Heart left ventricle (tissue), 16 donors: Measurements from ENCODE around the gene DPH2. TPM values are rescaled to one million over a fixed set of nuclear protein-coding genes. Genes with fewer than 3 reads are reported as not detected.

Experiments
- ATAC-seq, 4 donors: fragments of 200-7000 bp; cut with Tn5 transposase; one replicate each; pipeline ENCODE4 v1.9.1; 2020 to 2022; ENCODE audit warnings: moderate library complexity in 4 of 4, mild to moderate bottlenecking in 3 of 4, moderate number of reproducible peaks in 1 of 4
- DNase-seq, 5 donors: peaks; one replicate each; pipeline ENCODE4 v3.0.0-alpha.2; 2020
- H3K27ac ChIP-seq, 12 donors: fragments of 200-600 bp; sonication (generic) in 4 of 12; one replicate each; pipeline versions ENCODE4 v1.5.0 to v1.8.0; 2016 to 2022; ENCODE audit warnings: mild to moderate bottlenecking in 2 of 12
- H3K27me3 ChIP-seq, 9 donors: fragments of 200-600 bp; sonication (generic) in 2 of 9; one replicate each; pipeline versions ENCODE4 v1.5.1 to v1.8.0; 2016 to 2022; ENCODE audit warnings: mild to moderate bottlenecking in 3 of 9
- H3K36me3 ChIP-seq, 9 donors: fragments of 200-600 bp; sonication (generic) in 2 of 9; one replicate each; pipeline versions ENCODE4 v1.5.0 to v1.8.0; 2018 to 2022; ENCODE audit warnings: mild to moderate bottlenecking in 2 of 9
- H3K4me1 ChIP-seq, 12 donors: fragments of 200-600 bp; sonication (generic) in 4 of 12; one replicate each; pipeline versions ENCODE4 v1.5.0 to v1.8.0; 2016 to 2022; ENCODE audit warnings: mild to moderate bottlenecking in 3 of 12
- H3K4me3 ChIP-seq, 12 donors: fragments of 200-600 bp; sonication (generic) in 4 of 12; one replicate each; pipeline versions ENCODE4 v1.5.0 to v1.8.0; 2017 to 2022; ENCODE audit warnings: mild to moderate bottlenecking in 9 of 12, moderate library complexity in 4 of 12
- H3K9me3 ChIP-seq, 12 donors: fragments of 200-600 bp; sonication (generic) in 4 of 12; one replicate each; pipeline versions ENCODE4 v1.5.0 to v1.8.0; 2016 to 2022; ENCODE audit warnings: mild to moderate bottlenecking in 1 of 12
- CTCF ChIP-seq, 12 donors: fragments of 200-600 bp; sonication (generic) in 4 of 12; IDR thresholded peaks; one replicate each; pipeline versions ENCODE4 v1.5.0 to v1.8.0; 2018 to 2022; ENCODE audit warnings: antibody characterized with exemption in 12 of 12, mild to moderate bottlenecking in 5 of 12
- POLR2A ChIP-seq, 2 donors: fragments of 450-650 bp; IDR thresholded peaks; one replicate each; pipeline ENCODE4 v1.6.1; 2017; ENCODE audit warnings: antibody characterized with exemption in 2 of 2, mild to moderate bottlenecking in 2 of 2, moderate library complexity in 2 of 2
- WGBS, 4 donors: extraction: QIAGEN DNeasy Blood & Tissue Kit in 2 of 4; methylation state at CpG; one replicate each; pipeline versions ENCODE4 v1.1.5 to v1.1.7; 2013 to 2018; 5-methylcytosine and 5-hydroxymethylcytosine counted together
- intact Hi-C, 10 donors: fragments of 100-400 bp; cut with DNase I; formaldehyde crosslinking; loops; one replicate each; pipeline versions ENCODE4 v1.11.1 to v1.14.2; 2022
- polyA plus RNA-seq, 2 donors: library from polyadenylated mRNA; stranded (reverse); fragments of 200-250 nt; gene quantifications; one replicate each; pipeline ENCODE4 v1.2.3, GENCODE V29; 2013
- total RNA-seq, 9 donors: library from RNA; depleted of rRNA in 2 of 9; stranded (reverse); fragments of >200 nt in 2 of 9; fragmentation: NEBNext Ultra II Directional in 3 of 9; extraction: Animal tissue kit (Norgen Biotek cat#: 25700) in 3 of 9; gene quantifications; one replicate each; pipeline versions ENCODE4 v1.1.0 to v1.2.4, GENCODE V29; 2016 to 2023
- donor health status: ischemic (EF 13 %, LVEDD 7.1; RV severe dilation, severe dysfunction).
- donor health status: healthy with polysubstance abuse.
- donor health status: DM: no; HTN: yes; CAD: no.
- donor health status: DM: no; HTN: no; CAD: no.
- donor health status: ischemic (EF 25% LVEDD 6.9; RV normal size, moderate dysfunction).
- donor health status: ischemic (EF 25% LVEDD 5.7; RV mildly dilated, moderate dysfunction).
- donor health status: healthy.
- donor health status: DM: yes; HTN: yes; CAD: no.
- donor health status: ischemic (EF 35%, LVEDD 5.7; RV mildly dilated, moderate dysfunction).
- donor health status: nonischemic (EF 11% LVEDD 7.7; RV severe dilation, severe dysfunction).
- donor health status: DM: yes; HTN: yes; CAD: no.
- donor health status: PGD.
- donor health status: ischemic (EF 29% LVEDD 5.4; RV normal size, mild dysfunction).
- donor health status: nonischemic (EF 23%, LVEDD 6.1; RV moderate dilation, normal function).

The DPH2 gene
- total and polyA plus RNA-seq, 11 donors: 8.0 to 65.6 (median 14.7) TPM

DNA sequence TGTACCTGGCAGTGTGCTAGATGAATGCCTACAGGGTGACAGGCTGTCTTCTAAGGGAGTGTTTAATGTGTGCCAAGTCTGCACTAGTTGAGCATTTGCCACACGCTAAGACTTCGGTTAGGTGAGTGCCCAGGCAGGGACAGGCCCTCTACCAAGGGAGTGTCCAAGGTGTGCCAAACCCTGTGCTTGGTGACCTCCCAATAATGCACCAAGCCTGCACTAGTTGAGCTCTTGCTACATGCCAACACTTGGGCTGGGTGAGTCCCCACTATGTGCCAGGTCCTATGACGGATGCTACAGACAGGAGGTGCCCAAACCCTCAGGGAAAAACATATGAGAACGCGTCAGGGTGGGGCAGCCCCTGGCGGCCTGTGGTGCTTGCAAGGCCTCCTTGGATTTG, 50.7 kb downstream of the DPH2 start:
- H3K27ac ChIP-seq: no peak overlapping the region
- no peaks in the 10 kb centered on the region for H3K36me3 ChIP-seq
- intact Hi-C loops: no loop called here
- 78 to 85% (median 81%) methylated on average over 6 of the region's 6 CpGs for WGBS, 4 donors
- H3K9me3 ChIP-seq: no peaks in the 10 kb centered on the region
- H3K4me3 ChIP-seq: no peak overlapping the region
- DNase-seq (peak in 1 of 5 donors; percentile 9), ATAC-seq (no peak)
- H3K27me3 ChIP-seq: no peaks in the 10 kb centered on the region
- TF ChIP-seq CTCF (IDR thresholded peaks at IDR 0.05) (no peak), POLR2A (IDR thresholded peaks at IDR 0.05) (no peak)
- peaks cover 0 to 11% (median 0%) of the 10 kb centered on the region in 12 donors for H3K4me1 ChIP-seq

DNA sequence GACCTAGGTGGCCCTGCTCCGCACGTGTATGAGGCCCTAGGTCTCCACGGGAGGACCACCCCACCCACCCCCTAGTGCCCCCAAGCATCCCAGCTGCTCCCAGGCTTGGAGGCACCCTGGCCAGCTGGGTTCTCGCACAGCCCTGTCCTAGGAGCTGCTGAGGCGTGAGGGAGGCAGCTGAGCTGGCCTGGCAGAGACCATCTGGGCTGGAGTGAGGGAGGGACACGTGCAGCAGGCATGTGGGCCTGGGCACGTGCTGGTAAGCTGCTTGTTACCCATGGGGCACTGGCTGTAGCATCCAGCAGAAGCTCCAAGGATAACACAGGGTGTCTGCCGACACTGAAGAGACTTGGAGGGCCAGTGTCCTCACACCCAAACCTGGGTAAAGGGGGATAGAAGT, 51.3 kb downstream of the DPH2 start:
- no peaks in the 10 kb centered on the region for H3K36me3 ChIP-seq
- no peak overlapping the region for H3K27ac ChIP-seq
- DNase-seq (peak in 1 of 5 donors; percentile 18), ATAC-seq (no peak)
- H3K27me3 ChIP-seq: no peaks in the 10 kb centered on the region
- H3K4me3 ChIP-seq: no peak overlapping the region
- TF ChIP-seq POLR2A (IDR thresholded peaks at IDR 0.05): no peak
- TF ChIP-seq CTCF (IDR thresholded peaks at IDR 0.05): no peak
- WGBS, 4 donors: 62 to 91% (median 86%) methylated on average over 2 to 8 of the region's 8 CpGs
- intact Hi-C loops: no loop called here
- H3K9me3 ChIP-seq: no peaks in the 10 kb centered on the region
- H3K4me1 ChIP-seq: peaks cover 0 to 8% (median 0%) of the 10 kb centered on the region in 12 donors

GRCh38 chr1:44021581-44022321, 51.9 kb downstream of the DPH2 start:
- TF ChIP-seq POLR2A (IDR thresholded peaks at IDR 0.05) (no peak), CTCF (IDR thresholded peaks at IDR 0.05) (peak in 3 of 12 donors; percentile 27 to 32 (median 31))
- H3K9me3 ChIP-seq: no peaks in the 10 kb centered on the region
- H3K27ac ChIP-seq: peak overlapping the region in 5 of 12 donors; percentile 17 to 54 (median 38)
- DNase-seq (peak in 4 of 5 donors; percentile 36 to 50 (median 39)), ATAC-seq (peak; percentile 57 to 65 (median 62))
- no peaks in the 10 kb centered on the region for H3K36me3 ChIP-seq
- intact Hi-C loops: no loop called here
- H3K4me1 ChIP-seq: peaks cover 0 to 8% (median 0%) of the 10 kb centered on the region in 12 donors
- 62 to 81% (median 68%) methylated on average over 6 to 10 of the region's 10 CpGs for WGBS, 4 donors
- H3K27me3 ChIP-seq: no peaks in the 10 kb centered on the region
- no peak overlapping the region for H3K4me3 ChIP-seq

Other genes with a start within 250 kb of the DPH2 start
- gene ARTN, start 36.2 kb upstream of the DPH2 start, total RNA-seq: 1 to 10 TPM in 1 of 9 donors, under 1 TPM in 2, not detected in 6; 0.14 to 1.3 (median 0.37) TPM
- under 1 TPM; 0.07 to 0.23 TPM for gene ARTN, start 36.2 kb upstream of the DPH2 start, polyA plus RNA-seq
- gene IPO13, start 23.1 kb upstream of the DPH2 start, total RNA-seq: 10 to 100 TPM; 51.4 to 71.0 (median 56.7) TPM
- gene IPO13, start 23.1 kb upstream of the DPH2 start, polyA plus RNA-seq: 10 to 100 TPM; 29.9 to 46.9 TPM
- gene ATP6V0B, start 5.0 kb downstream of the DPH2 start, total RNA-seq: 100 to 1,000 TPM in 3 of 9 donors, 10 to 100 TPM in 6; 71.4 to 140 (median 93.2) TPM
- 100 to 1,000 TPM in 1 of 2 donors, 10 to 100 TPM in 1; 84.7 to 235 TPM for gene ATP6V0B, start 5.0 kb downstream of the DPH2 start, polyA plus RNA-seq
- gene B4GALT2, start 9.2 kb downstream of the DPH2 start, total RNA-seq: 10 to 100 TPM; 26.8 to 65.0 (median 40.2) TPM
- 10 to 100 TPM; 29.2 to 65.7 TPM for gene B4GALT2, start 9.2 kb downstream of the DPH2 start, polyA plus RNA-seq
- gene CCDC24, start 21.6 kb downstream of the DPH2 start, total RNA-seq: 1 to 10 TPM in 7 of 9 donors, under 1 TPM in 2; 0.67 to 3.4 (median 1.3) TPM
- 1 to 10 TPM in 1 of 2 donors, under 1 TPM in 1; 0.90 to 1.2 TPM for gene CCDC24, start 21.6 kb downstream of the DPH2 start, polyA plus RNA-seq
- 1 to 10 TPM in 6 of 9 donors, under 1 TPM in 3; 0.83 to 2.4 (median 1.1) TPM for gene SLC6A9, start 61.5 kb downstream of the DPH2 start, total RNA-seq
- 1 to 10 TPM in 1 of 2 donors, under 1 TPM in 1; 0.61 to 2.0 TPM for gene SLC6A9, start 61.5 kb downstream of the DPH2 start, polyA plus RNA-seq
- not detected for gene KLF17, start 148.8 kb downstream of the DPH2 start, total RNA-seq
- not detected for gene KLF17, start 148.8 kb downstream of the DPH2 start, polyA plus RNA-seq
- not detected for gene KLF18, start 171.6 kb downstream of the DPH2 start, total RNA-seq
- gene KLF18, start 171.6 kb downstream of the DPH2 start, polyA plus RNA-seq: not detected
- gene DMAP1, start 243.5 kb downstream of the DPH2 start, total RNA-seq: 10 to 100 TPM; 23.5 to 35.5 (median 27.7) TPM
- 10 to 100 TPM; 30.5 to 31.9 TPM for gene DMAP1, start 243.5 kb downstream of the DPH2 start, polyA plus RNA-seq